ENCODE results near the gene SLC9A9.

Gene SLC9A9

GRCh38 chr3:143847787-143848631, at the start of gene SLC9A9:
Gene SLC9A9 (minus strand): TSS chr3:143848468. CDS start chr3:143848322, 146 bp downstream.
- DNase-seq (ENCODE audit: low read depth): peak; percentile 67
- TF ChIP-seq CTCF (IDR thresholded peaks at IDR 0.05; ENCODE audit: control insufficient read depth, insufficient read depth, low read depth, low read length, missing control alignments): no peak
- peak within 1 kb of the TSS; percentile 62 for H3K4me3 ChIP-seq (ENCODE audit: control insufficient read depth, low read depth, low read length)

- H3K4me3 ChIP-seq (ENCODE audit: control insufficient read depth, low read depth, low read length): no peak overlapping the region
- no peak for TF ChIP-seq CTCF (IDR thresholded peaks at IDR 0.05; ENCODE audit: control insufficient read depth, insufficient read depth, low read depth, low read length, missing control alignments)
- DNase-seq (ENCODE audit: low read depth): peak; percentile 53
These were observed 49.5 kb upstream of the SLC9A9 start for GRCh38 chr3:143897576-143898295.

GRCh38 chr3:143896486-143896885, 48.2 kb upstream of the SLC9A9 start:
- no peak for TF ChIP-seq CTCF (IDR thresholded peaks at IDR 0.05; ENCODE audit: control insufficient read depth, insufficient read depth, low read depth, low read length, missing control alignments)
- no peak for DNase-seq (ENCODE audit: low read depth)
- H3K4me3 ChIP-seq (ENCODE audit: control insufficient read depth, low read depth, low read length): no peak overlapping the region

GRCh38 chr3:143895805-143896204, 47.5 kb upstream of the SLC9A9 start:
- H3K4me3 ChIP-seq (ENCODE audit: control insufficient read depth, low read depth, low read length): no peak overlapping the region
- peak; percentile 29 for TF ChIP-seq CTCF (IDR thresholded peaks at IDR 0.05; ENCODE audit: control insufficient read depth, insufficient read depth, low read depth, low read length, missing control alignments)
- DNase-seq (ENCODE audit: low read depth): no peak

- DNase-seq (ENCODE audit: low read depth): no peak
- TF ChIP-seq CTCF (IDR thresholded peaks at IDR 0.05; ENCODE audit: control insufficient read depth, insufficient read depth, low read depth, low read length, missing control alignments): no peak
- H3K4me3 ChIP-seq (ENCODE audit: control insufficient read depth, low read depth, low read length): no peak overlapping the region
These were observed 40.6 kb upstream of the SLC9A9 start for GRCh38 chr3:143888846-143889245.

- H3K4me3 ChIP-seq (ENCODE audit: control insufficient read depth, low read depth, low read length): no peak overlapping the region
- TF ChIP-seq CTCF (IDR thresholded peaks at IDR 0.05; ENCODE audit: control insufficient read depth, insufficient read depth, low read depth, low read length, missing control alignments): no peak
- no peak for DNase-seq (ENCODE audit: low read depth)
These were observed 39.9 kb upstream of the SLC9A9 start for GRCh38 chr3:143888166-143888565.

Measured in AG09309 (cell line).